NCI-H345 treated with DMSO at 0.1 percent for 48 hours (cell line): Measurements from ENCODE around the gene CD3G.
"Not testable (repeated sequence)": the region's sequence is repeated elsewhere in the genome, so short reads cannot be mapped to it uniquely, and the experiment has no call there.

Experiments used
- DNase-seq: peaks from one replicate; lab custom pipeline; 2025; ENCODE audit not compliant: unreplicated experiment; lab: John Stamatoyannopoulos, UW

CD3G gene

DNA sequence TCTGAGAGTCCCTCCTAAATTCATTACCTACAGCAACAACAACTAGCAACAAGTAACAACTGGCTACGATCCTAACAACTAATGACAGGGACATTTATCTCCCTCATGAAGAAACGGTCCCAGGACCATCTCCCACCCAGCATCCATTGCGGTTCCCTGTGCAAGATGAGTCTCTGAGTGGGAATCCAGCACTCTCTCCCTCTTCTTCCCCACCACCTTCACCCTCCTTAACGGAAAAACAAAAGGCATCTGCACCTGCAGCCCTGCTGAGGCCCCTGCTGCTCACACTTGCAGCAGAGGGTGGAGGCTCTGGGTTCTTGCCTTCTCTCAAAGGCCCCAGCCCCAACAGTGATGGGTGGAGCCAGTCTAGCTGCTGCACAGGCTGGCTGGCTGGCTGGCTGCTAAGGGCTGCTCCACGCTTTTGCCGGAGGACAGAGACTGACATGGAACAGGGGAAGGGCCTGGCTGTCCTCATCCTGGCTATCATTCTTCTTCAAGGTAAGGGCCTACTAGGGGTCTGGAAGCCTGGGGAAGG lies at the start of gene CD3G:
Gene CD3G, plus strand, starts transcription at position 364 of the 535 bp plus-strand sequence. Its CDS starts 80 bp downstream, at position 444.
- DNase-seq, result no peak

DNA sequence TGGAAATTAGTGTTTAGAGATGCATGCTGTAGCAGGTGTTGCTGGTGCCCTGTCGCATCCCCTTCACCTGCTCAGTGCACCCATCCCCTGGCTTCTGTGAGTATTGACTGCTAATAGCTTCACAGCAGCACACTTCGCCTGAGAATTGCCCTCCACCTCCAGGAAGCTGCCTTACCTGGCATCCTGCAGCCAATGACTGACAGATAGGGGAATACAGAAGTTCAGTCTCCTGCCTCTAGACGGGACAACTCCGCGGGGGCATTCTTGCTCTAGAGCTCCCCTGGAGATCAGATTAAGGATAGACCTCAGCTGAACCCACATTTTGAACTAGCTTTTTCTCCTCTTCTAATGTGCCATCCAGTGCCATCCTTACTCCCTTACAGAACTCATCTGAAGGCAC lies 48.9 kb upstream of the CD3G start:
- DNase-seq, result no peak

DNA sequence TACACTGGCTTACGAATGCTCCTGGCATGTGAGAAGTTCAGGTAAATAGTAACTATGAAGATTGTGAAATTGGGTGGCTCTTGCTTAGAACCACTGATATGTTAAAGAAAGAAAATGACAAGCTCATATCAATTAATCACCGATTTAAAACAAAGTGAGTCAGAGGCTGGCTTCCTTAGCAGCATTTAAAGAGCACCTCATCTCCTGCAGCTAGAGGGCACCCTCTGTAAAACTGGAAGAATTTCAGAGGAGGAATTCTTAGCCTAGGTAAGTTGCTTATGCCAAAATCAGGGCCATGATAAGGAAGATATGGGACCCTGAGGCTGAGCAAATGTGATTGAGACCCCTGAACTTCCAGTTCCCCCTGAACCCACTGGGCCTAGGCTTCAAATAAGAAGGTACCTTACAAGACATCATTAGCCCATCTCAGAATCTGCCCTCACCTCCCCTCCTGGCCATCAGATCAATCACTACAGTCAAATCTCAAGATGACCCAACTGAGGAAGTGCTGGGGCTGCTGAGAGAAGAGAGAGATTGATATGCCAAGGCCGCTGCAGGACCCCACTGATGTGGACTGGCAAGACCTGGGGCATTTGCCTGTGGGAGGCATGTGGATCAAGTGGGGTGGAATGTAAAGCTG lies 48.2 kb upstream of the CD3G start:
- no peak for DNase-seq

DNA sequence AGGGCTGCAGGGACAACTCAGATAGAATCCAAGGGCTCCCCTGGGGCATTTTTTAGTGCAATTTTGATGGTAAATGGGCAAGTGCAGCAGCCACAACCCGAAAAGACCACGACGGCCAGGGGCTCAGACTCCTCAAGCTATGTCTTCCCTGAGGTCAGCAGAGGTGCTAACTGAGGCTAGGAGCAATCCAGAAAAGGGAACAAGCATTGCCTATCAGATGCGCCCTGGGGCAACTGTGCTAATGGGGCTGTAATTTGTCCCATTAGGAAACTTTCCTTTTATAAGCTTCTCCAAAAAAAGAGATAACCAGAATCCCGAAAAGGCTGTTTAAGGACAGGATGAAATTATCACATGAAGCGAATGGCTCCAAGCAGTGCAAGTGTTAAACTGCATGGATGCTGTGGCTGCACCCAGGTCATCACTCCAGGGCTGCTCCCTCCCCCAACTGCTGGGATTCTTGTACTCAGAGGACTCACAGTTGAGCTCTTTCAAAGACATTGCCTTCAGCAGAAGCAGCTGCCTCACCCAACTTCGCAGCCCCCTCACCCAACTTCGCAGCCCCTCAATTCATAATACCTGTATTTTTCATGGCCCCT lies 42.4 kb upstream of the CD3G start:
- no peak for DNase-seq

DNA sequence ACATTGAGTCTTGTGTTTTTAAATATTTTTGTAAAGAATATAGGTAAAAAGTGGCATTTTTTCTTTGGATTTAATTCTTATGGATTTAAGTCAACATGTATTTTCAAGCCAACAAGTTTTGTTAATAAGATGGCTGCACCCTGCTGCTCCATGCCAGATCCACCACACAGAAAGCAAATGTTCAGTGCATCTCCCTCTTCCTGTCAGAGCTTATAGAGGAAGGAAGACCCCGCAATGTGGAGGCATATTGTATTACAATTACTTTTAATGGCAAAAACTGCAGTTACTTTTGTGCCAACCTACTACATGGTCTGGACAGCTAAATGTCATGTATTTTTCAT lies 39.9 kb upstream of the CD3G start:
- no peak for DNase-seq

DNA sequence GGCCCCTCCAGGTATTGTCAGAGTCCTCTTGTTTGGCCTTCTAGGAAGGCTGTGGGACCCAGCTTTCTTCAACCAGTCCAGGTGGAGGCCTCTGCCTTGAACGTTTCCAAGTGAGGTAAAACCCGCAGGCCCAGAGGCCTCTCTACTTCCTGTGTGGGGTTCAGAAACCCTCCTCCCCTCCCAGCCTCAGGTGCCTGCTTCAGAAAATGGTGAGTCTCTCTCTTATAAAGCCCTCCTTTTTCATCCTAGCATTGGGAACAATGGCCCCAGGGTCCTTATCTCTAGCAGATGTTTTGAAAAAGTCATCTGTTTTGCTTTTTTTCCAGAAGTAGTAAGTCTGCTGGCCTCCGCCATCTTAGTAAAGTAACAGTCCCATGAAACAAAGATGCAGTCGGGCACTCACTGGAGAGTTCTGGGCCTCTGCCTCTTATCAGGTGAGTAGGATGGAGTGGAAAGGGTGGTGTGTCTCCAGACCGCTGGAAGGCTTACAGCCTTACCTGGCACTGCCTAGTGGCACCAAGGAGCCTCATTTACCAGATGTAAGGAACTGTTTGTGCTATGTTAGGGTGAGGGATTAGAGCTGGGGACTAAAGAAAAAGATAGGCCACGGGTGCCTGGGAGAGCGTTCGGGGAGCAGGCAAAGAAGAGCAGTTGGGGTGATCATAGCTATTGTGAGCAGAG lies 39.4 kb upstream of the CD3G start, which contains the start of gene CD3E:
Gene CD3E, plus strand, starts transcription at position 163 of the 681 bp plus-strand sequence. Its CDS starts 223 bp downstream, at position 386.
- DNase-seq, result no peak

DNA sequence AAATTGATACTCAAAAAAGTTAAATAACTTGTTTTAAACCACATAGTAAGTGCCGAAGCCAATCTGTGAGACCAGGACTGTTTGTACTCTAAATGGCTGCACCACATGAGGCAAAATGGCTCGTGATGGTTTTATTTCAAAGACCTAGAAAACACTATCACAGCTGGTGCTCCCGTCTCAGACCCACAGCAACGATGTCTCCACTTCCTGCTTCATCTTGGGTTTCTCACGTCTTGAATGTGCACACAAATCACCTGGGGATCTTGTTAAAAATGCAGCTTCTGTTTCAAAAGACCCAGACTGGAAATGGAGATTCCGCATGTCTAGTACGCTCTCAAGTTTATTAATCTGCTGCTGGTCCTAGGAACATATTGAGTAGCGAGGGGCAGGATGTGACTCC lies 38.4 kb upstream of the CD3G start:
- no peak for DNase-seq

DNA sequence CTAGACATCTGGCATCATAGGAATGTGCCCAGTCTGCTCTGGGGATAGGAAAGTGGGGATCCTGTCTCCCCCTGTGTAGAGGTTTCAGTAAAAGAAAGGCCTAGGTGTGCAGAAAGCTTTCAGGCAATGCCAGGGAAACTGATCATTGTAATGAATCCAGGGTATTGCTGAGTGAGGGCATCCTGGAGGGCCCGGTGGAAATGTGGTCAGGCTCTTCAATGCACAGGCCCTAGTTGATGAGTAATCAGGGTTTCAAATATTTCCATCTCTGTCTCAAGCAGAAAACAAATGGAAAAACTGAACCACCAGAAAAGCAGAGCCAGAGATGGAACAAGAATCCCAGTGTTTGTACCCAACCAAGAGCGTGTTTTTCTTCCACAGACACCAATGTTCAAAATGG lies 37.6 kb upstream of the CD3G start:
- DNase-seq, result no peak

DNA sequence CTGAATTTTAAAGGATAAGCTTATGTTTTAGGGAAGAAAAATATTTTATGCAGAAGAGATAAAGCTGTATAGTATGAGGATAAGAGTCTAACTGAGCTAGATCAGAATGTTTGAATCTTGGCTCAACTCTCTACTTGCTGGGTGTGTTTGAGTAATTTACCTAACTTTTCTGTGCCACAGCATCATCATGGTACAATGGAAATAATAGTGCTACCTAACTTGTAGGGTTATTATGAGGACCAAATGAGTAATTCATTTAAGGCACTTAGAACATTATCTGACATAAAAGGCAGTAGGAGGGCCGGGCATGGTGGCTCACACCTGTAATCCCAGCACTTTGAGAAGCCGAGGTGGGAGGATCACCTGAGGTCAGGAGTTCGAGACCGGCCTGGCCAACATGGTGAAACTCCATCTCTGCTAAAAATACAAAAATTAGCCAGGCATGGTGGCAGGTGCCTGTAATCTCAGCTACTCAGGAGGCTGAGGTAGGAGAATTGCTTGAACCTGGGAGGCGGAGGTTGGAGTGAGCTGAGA lies 35.1 kb upstream of the CD3G start:
- DNase-seq, result not testable (repeated sequence)

DNA sequence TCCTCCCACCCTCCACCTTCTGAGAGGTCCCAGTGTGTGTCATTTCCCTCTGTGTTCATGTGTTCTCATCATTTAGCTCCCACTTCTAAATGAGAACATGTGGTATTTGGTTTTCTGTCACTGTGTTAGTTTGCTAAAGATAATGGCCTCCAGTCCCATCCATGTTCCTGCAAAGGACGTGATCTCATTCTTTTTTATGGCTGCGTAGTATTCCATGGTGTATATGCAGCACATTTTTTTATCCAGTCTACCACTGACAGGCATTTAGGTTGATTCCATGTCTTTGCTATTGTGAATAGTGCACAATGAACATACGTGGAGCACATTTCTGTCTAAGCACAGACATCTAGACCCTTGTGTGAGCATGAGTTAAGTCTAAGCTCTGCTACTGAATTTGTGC lies 33.9 kb upstream of the CD3G start:
- DNase-seq, result no peak

DNA sequence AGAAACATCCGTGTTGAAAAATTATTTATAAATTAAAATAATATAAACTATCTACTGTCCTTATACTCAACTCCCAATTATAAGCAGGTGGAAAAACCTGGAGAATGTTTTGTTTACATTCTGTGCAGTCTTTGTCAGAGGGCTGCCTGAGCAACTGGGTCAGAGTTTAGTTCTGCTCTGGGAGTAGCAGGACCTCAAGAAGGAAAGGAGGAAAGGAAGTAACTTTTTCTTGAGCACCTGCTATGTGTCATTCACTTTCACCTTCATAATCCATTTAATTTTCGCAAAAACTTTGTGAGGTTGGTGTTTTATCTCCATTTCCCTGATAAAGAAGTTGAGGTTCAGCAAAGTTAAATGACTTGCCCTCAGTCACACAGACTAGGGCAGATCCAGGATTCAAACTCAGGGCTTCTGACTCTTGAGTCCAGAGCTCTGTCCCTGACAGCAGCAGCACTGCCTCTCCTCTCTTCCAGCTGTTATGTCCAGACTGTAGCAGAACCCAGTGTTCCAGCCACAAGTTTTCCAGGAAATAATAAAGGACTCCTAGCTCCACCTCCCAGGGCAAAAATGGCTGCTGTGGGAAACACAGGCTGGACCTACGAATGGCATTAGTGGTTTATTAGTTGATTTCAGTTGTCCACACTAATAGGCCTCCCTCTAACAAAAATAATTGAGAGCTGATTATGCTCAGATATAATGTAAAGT lies 33.2 kb upstream of the CD3G start:
- no peak for DNase-seq

DNA sequence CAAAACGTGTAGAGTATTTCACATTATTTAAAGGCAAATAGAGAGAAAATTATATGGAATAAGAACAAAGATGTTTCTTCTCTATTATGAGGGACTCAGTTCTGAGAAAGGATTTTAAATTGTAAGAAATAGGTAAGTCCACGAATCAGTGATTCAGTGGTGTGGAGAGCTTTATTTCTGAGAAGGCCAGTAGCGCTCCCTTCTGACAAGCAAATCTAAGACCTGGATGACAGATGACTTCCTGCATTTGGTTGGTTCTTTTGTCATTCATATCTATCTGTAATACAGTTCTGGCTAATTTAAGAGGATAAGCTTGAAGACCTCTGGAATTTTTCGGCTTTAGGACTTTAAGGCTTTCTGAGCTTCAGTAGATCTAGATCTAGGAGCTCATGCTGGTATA lies 32.6 kb upstream of the CD3G start:
- no peak for DNase-seq

DNA sequence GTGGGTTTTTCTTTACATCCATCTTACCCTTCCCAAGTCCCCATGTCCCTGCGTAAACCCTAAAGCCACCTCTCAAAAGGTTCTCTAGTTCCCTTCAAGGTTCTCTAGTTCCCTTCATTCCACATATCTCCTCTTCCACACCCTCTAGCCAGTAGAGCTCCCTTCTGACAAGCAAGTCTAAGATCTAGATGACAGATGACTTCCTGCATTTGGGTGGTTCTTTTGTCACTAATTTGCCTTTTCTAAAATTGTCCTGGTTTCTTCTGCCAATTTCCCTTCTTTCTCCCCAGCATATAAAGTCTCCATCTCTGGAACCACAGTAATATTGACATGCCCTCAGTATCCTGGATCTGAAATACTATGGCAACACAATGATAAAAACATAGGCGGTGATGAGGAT lies 31.8 kb upstream of the CD3G start:
- DNase-seq, result no peak

DNA sequence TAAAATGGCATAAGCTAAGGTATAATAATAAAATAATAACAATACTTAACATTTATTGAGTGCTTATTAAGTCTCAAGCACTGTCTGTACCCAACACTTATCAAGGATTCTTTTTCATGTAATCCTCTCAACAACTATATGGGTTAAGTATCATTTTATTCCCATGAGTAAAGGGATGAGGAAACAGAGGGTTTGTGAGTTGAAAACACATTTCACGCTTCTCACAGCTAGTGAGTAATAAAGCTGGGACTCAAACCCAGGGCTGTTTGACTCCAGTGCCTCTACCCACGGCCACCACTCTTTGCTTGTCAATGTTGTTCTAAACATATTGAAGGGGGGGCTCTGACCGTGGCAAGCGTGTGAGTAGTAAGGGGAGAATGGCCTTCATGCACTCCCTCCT lies 30.9 kb upstream of the CD3G start:
- no peak for DNase-seq

DNA sequence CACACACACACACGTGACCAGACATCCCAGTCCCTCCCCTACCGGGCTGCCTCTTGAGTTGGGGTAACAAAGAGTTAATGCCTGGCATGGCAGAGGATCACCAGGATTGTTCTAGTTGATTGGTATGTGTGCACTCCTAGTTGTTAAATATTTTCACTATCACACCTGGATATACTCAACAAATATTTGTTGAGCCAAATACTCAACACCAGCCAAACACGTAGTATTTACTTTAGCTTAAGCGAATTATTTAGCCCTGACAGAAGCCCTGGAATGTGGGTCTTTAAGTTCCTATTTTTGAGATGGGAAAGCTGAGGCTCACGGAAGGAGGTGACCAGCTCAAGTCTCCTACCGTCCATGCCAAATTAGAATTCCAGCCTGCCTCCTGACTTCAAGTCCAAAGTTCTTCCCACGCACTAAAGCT lies 29.1 kb upstream of the CD3G start:
- no peak for DNase-seq

DNA sequence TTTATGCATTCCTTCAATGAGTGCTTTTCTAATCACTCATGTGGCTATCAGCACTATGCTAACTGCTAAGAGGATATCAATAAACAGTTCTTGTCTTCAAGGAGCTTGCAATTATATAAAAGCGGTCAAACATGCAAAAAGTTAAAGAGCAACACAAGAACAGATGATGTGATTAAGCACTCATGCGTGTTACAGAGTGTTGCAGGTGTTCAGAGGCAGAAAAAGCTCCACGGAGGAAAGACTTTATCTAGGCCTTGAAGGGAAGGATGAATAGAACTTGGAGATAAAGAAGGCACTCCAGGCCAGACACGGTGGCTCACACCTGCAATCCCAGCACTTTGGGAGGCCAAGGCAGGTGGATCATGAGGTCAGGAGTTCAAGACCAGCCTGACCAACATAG lies 26.0 kb upstream of the CD3G start:
- no peak for DNase-seq

DNA sequence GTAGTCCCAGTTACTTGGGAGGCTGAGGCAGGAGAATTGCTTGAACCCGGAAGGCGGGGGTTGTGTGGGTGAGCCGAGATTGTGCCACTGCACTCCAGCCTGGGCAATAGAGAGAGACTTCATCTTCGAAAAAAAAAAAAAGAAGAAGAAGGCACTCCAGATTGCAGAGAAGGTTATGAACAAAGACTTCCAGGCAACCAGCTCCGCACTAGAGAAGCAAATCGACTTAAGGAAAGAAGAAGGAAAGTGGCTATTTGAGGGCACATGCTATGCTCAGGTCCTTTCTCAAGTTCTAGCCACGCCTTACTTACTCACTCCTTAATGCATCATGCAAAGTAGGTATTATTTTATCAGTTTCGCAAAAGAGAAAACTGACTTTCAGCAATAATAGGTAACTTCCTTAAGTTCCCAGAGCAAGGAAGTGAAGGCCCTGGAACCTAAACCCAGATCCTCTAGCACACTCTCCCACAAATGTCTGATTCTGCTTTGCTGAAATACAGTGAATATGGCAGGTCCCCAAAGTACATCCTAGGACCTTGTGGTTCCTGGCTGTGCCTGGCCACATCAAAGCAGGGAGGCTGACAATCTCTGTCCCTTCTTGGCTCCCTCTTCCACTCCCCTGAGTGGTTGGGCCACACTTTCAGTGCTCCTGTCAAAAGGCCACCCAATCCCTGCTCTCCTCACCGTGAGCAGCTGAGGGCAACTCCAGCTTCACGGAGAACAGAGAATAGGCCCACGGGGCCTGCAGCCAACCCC lies 25.4 kb upstream of the CD3G start:
- DNase-seq, result no peak

DNA sequence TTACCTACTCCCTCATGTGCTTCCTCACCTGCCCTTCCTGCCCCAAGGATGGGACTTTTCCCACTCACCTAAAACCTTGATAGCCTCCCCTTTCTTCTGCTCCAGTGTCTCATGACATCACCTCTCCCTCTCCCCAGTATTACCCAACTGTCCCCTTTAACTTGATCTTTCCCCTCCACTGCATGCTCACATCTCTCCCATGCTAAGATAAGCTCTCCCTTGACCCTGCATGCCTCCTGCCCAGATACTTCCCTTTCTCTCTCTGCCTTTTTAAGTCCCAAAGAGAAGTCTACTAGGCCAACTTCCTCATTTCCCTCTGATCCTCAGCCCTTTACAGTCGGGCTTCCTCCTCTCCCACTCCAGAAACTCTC lies 24.8 kb upstream of the CD3G start:
- DNase-seq, result no peak

DNA sequence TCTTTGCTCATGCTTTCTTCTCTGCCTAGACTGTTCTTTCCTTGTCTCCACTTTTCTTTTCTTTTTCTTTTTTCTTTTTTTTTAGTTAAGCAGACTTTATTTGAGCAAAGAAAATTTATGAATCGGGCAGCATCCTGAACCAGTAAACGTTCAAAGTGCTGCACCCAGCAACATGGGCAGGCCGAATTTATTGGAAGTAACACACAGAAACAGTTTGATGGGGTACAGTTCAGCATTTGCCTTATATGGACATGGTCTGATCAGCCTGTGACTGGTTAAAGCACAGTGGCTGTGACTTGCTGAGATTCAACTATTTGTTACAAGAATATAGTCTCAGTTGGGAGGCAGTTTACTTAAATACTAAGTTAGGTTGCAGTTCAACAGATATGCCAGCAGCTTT lies 23.6 kb upstream of the CD3G start:
- DNase-seq, result no peak

DNA sequence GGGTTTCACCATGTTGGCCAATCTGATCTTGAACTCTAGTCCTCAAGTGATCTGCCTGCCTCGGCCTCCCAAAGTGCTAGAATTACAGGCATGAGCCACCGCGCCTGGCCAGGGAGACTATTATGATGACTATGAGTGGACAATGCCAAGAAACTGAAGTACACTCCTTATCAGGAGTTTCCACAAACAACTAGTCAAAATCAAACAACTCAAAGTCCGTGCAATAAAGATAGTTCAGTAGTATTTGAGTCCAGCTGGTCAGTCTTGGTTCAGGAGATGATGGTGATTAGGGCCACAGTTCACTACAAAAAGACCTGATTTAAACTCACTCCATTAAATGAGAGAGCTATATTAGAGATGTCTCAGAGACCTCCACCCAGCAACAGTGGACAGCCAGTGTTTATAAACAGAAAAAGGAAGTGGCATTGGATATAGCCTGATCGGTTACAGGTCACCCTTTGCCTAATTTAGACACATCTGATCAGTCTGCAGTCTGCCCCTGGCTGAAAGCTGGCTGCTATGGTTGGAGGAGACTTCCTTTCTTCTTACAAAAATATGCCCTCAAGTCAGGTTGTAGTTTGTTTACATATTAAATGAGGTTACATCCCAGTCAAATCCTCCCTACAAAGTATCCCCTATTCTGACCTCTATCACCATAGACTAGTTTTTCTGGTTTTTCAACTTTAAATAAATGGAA lies 22.6 kb upstream of the CD3G start:
- DNase-seq, result no peak
